Astrocyte of the spinal cord (primary cell): ENCODE measurements around the gene CRX.
"Not testable (repeated sequence)": the region's sequence is repeated elsewhere in the genome, so short reads cannot be mapped to it uniquely, and the experiment has no call there.

Experiments used
- DNase-seq: peaks from one replicate; pipeline ENCODE4 v3.0.0; 2011; ENCODE audit warnings: low read depth, low spot score
- H3K4me3 ChIP-seq: 2 replicates; pipeline ENCODE4 v1.5.1; 2011; ENCODE audit warnings: low read depth, mild to moderate bottlenecking, low read length, moderate library complexity
- CTCF ChIP-seq: IDR thresholded peaks from 2 replicates; pipeline ENCODE4 v1.5.1; 2012; ENCODE audit warnings: low read depth, mild to moderate bottlenecking, low read length, inconsistent platforms
- in situ Hi-C: cut with HindIII; loops from 2 replicates; pipeline ENCODE4 v1.10.0; 2017; ENCODE audit warnings: low sequenced_read_pairs

CRX gene

GRCh38 chr19:47821460-47822020 is at the start of gene CRX:
Gene CRX, plus strand, starts transcription at chr19:47821937. Its CDS starts 12,507 bp downstream, at chr19:47834444.
- DNase-seq, result no peak
- H3K4me3 ChIP-seq, result no peak within 1 kb of the TSS
- in situ Hi-C loops, result no loop called here
- TF ChIP-seq CTCF, result no peak

DNA sequence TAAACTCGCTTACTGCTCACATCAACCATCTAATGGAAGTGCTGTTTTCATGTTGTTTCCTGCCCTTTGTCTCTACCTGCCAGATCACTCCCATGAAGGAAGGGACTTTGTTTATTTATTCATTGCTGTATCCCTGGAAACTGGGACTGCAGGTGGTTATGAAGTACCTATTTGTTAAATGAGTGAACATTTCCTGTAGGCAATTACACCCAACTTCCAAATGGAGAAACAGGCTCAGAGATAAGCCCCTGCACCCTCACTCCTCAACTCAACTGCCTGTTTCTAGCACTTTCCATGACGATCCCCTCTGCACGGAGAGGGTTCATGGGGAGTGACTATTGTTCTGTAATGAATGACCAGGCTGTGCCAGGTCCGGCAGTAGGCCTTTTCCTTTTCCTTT is 45.2 kb upstream of the CRX start:
- TF ChIP-seq CTCF, result no peak
- in situ Hi-C loops, result no loop called here
- DNase-seq, result no peak
- no peak overlapping the region for H3K4me3 ChIP-seq

- DNase-seq, in situ Hi-C loops: not testable (repeated sequence)
- H3K4me3 ChIP-seq, result peak overlapping the region; percentile 95
Measured at GRCh38 chr19:47777245-47778048, 44.3 kb upstream of the CRX start.

DNA sequence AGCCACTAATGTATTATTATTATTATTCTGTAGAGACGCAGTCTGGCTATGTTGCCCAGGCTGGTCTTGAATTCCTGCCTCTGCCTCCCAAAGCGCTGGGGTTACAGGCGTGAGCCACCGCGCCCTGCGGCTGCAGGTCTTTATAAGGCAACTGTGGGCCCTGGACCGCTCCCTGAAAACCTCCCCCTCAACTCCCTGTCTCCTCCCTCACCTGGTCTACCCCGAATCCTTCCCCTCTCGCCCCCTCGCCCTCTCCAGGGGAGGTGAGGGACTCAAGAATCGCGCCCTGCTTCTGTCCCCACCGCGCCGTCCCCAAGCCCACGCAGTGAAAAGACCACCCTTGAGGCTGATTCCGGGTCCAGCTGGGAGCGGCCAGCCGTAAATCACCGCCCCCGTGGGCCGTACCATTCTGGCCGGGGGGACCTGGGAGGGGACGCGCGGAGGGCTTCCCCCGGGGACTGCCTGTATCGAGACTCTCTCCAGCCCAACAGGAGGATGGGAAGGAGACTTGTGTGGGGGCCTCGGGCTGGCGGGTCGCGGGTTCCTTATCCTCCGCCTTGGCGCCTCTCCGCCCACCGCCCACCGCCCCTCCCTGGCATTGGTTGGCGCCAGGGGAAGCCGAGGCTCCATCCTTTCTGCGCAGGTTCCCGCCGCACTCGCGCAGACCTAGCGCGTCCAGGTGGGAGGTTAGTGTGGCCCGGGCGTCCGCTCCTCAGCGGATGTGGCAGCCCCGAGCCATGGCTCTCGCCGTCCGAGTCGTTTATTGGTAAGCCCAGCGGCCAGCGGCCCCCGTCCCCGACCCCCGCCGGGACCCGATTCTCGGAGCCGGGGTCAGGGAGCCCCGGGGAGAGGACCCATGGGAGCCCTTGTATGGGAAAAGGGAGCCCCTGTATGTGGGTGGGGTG is 43.4 kb upstream of the CRX start, which contains the start of gene SELENOW:
SELENOW (plus strand) TSS at position 655 of the 905 bp plus-strand sequence; CDS start at position 738, 83 bp downstream.
- in situ Hi-C loops, result no loop called here
- peak within 1 kb of the TSS; percentile 95 for H3K4me3 ChIP-seq
- peak; percentile 77 for DNase-seq
- TF ChIP-seq CTCF, result no peak

GRCh38 chr19:47778954-47779351 is 42.8 kb upstream of the CRX start:
- in situ Hi-C loops, result no loop called here
- no peak for TF ChIP-seq CTCF
- DNase-seq, result peak; percentile 14
- peak overlapping the region; percentile 95 for H3K4me3 ChIP-seq

DNA sequence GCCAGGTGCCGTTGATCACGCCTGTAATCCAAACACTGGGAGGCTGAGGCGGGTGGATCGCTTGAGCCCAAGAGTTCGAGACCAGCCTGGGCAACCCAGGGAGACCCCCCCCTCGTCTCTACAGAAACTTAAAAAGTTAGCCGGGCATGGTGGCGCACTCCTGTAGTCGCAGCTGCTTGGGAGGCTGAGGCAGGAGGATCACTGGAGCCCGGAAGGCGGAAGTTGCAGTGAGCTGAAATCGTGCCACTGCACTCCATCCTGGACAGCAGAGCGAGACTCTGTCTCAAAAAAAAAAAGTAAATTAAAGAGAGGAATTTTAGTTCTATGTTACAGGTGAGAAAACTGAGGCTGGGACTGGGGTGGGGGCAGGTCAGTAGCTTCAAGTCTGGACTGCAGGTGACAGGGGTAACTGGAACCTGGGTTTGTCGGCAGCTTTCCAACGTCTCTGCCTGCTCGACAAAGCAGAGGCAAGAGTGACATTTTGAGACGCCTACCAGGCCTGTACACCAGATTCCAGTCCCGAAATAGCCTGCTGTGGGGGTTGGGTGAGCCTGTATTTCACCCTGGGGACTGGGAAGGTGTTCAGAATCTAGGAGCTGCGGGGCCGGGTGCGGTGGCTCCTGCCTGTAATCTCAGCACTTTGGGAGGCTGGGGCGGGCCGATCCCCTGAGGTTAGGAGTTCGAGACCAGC is 42.1 kb upstream of the CRX start:
- DNase-seq, result no peak
- in situ Hi-C loops, result no loop called here
- no peak for TF ChIP-seq CTCF
- H3K4me3 ChIP-seq, result peak overlapping the region; percentile 95
